Endothelial cell of umbilical vein (primary cell): ENCODE measurements around the gene SLAMF1. TPM values are rescaled to one million over a fixed set of nuclear protein-coding genes. Genes with fewer than 3 reads are reported as not detected.

ENCODE experiments used
- BruUV-seq: library from RNA; stranded (reverse); fragments of 400-500 nt; replicated peaks from 2 replicates; lab custom pipeline; 2021; lab: Mats Ljungman, UMichigan
- CTCF ChIA-PET: fragments of 300-600, 350-600 bp; sonication (Branson Sonifier 250); formaldehyde crosslinking; loops from one replicate; lab custom pipeline; 2021; ENCODE audit warnings: antibody characterized with exemption, inconsistent platforms; lab: Charles Lee
- POLR2A ChIA-PET: fragments of 300-600, 350-600 bp; sonication (Branson Sonifier 250); formaldehyde crosslinking; loops from one replicate; lab custom pipeline; 2021; ENCODE audit warnings: antibody characterized with exemption, inconsistent platforms; lab: Charles Lee
- DNase-seq: peaks from one replicate; pipeline ENCODE4 v3.0.0-alpha.2; 2011; ENCODE audit warnings: low read depth, low spot score
- FAIRE-seq: peaks from 2 replicates; lab custom pipeline; 2011; peaks lifted over from hg19 to GRCh38; lab: Jason Lieb, UNC
- H2AFZ ChIP-seq: 2 replicates; pipeline ENCODE4 v1.6.0; 2012; ENCODE audit warnings: low read depth, low read length, control low read depth, inconsistent platforms
- H3K27ac ChIP-seq: 2 replicates; pipeline ENCODE4 v1.5.1; 2011; ENCODE audit warnings: low read depth, mild to moderate bottlenecking, control low read depth, low read length, moderate library complexity; ENCODE audit not compliant: insufficient read depth
- H3K27me3 ChIP-seq, 2 experiments: 2 replicates each; pipeline versions ENCODE4 v1.6.0 to v1.6.1; 2011; ENCODE audit warnings: low read length in 2 of 2, mixed read lengths in 1 of 2; ENCODE audit not compliant: control insufficient read depth in 2 of 2, insufficient read depth in 2 of 2
- H3K36me3 ChIP-seq, 2 experiments: 2 replicates in 1 of 2; 3 replicates in 1 of 2; pipeline ENCODE4 v1.5.1; 2011; ENCODE audit warnings: low read length in 2 of 2, mild to moderate bottlenecking in 1 of 2, moderate library complexity in 1 of 2; ENCODE audit not compliant: control insufficient read depth in 2 of 2, insufficient read depth in 2 of 2; ENCODE audit errors: extremely low read depth in 1 of 2
- H3K4me1 ChIP-seq: 3 replicates; pipeline ENCODE4 v1.5.1; 2011; ENCODE audit warnings: mild to moderate bottlenecking, low read length; ENCODE audit not compliant: control insufficient read depth, insufficient read depth; ENCODE audit errors: extremely low read depth
- H3K4me2 ChIP-seq: 2 replicates; pipeline ENCODE4 v1.6.1; 2011; ENCODE audit warnings: low read length, control low read depth, mixed read lengths; ENCODE audit not compliant: insufficient read depth
- H3K4me3 ChIP-seq, 3 experiments: fragments of 200-600 bp in 1 of 3; sonication (generic), shearing (Covaris generic) in 1 of 3; replicated peaks in 1 of 3; 2 replicates each; pipeline ENCODE4 v1.5.1; 2011 to 2016; ENCODE audit warnings: control low read depth in 3 of 3, low read length in 3 of 3, mild to moderate bottlenecking in 2 of 3, inconsistent platforms in 1 of 3, low read depth in 1 of 3, moderate library complexity in 1 of 3; ENCODE audit not compliant: insufficient read depth in 1 of 3
- H3K79me2 ChIP-seq: 2 replicates; pipeline ENCODE4 v1.6.0; 2012; ENCODE audit warnings: low read length, inconsistent platforms; ENCODE audit not compliant: control insufficient read depth, insufficient read depth
- H3K9ac ChIP-seq: replicated peaks from 2 replicates; pipeline ENCODE3; 2011; ENCODE audit warnings: low read length, control low read depth; ENCODE audit not compliant: insufficient read depth; ENCODE audit errors: extremely low read depth
- H3K9me1 ChIP-seq: replicated peaks from 3 replicates; pipeline ENCODE4 v1.6.0; 2011; ENCODE audit warnings: mild to moderate bottlenecking, low read length; ENCODE audit not compliant: control insufficient read depth, insufficient read depth; ENCODE audit errors: extremely low read depth
- H3K9me3 ChIP-seq: replicated peaks from 2 replicates; pipeline ENCODE4 v1.5.1; 2012; ENCODE audit warnings: low read length, inconsistent platforms; ENCODE audit not compliant: control insufficient read depth, insufficient read depth
- H4K20me1 ChIP-seq: replicated peaks from 2 replicates; pipeline ENCODE3; 2011; ENCODE audit warnings: mild to moderate bottlenecking, low read length; ENCODE audit not compliant: control insufficient read depth, insufficient read depth; ENCODE audit errors: extremely low read depth
- EZH2 ChIP-seq: IDR thresholded peaks from 2 replicates; pipeline ENCODE4 v1.6.1; 2012; ENCODE audit warnings: borderline replicate concordance, low read depth, mild to moderate bottlenecking, moderate library complexity, low read length, inconsistent platforms; ENCODE audit not compliant: severe bottlenecking
- FOS ChIP-seq: IDR thresholded peaks from 2 replicates; pipeline ENCODE4 v1.6.1; 2011; ENCODE audit warnings: mild to moderate bottlenecking, low read length, moderate library complexity, borderline replicate concordance; ENCODE audit not compliant: insufficient read depth
- GATA2 ChIP-seq: IDR thresholded peaks from 2 replicates; pipeline ENCODE4 v1.7.0; 2011; ENCODE audit warnings: low read depth, mild to moderate bottlenecking, moderate library complexity, mixed read lengths, low read length; ENCODE audit not compliant: insufficient read length, insufficient read depth
- JUN ChIP-seq: IDR thresholded peaks from 2 replicates; pipeline ENCODE4 v1.6.1; 2011; ENCODE audit warnings: borderline replicate concordance, low read depth; ENCODE audit not compliant: insufficient read length, insufficient read depth
- MYC ChIP-seq: IDR thresholded peaks from one replicate; pipeline ENCODE4 v1.6.1; 2011; ENCODE audit warnings: mild to moderate bottlenecking, low read depth, low read length
- POLR2A ChIP-seq: IDR thresholded peaks from 2 replicates; pipeline ENCODE4 v1.6.1; 2012; ENCODE audit warnings: low read depth, mild to moderate bottlenecking, control low read depth, low read length
- POLR2AphosphoS5 ChIP-seq: IDR thresholded peaks from 2 replicates; pipeline ENCODE4 v1.6.1; 2012; ENCODE audit warnings: low read depth, mild to moderate bottlenecking, control low read depth, low read length, moderate library complexity; ENCODE audit not compliant: insufficient read depth
- dilution Hi-C: fragments of 300-500 bp; cut with MboI; formaldehyde crosslinking; loops from one replicate; pipeline ENCODE4 v1.15.0; 2019; ENCODE audit warnings: low sequenced_read_pairs; ENCODE audit not compliant: extremely low pct_ligation_motif_present
- intact Hi-C: fragments of 100-400 bp; cut with micrococcal nuclease; formaldehyde crosslinking; loops from one replicate; pipeline ENCODE4 v1.10.0; 2022
- polyA plus RNA-seq, 4 experiments: library from polyadenylated mRNA; depleted of rRNA in 3 of 4; stranded (reverse) in 3 of 4; unstranded in 1 of 4; fragments of >200 nt; gene quantifications; 2 replicates each; pipeline versions ENCODE4 v1.2.1 to v1.2.3, GENCODE V29; 2011 to 2012; ENCODE audit warnings: missing spikeins in 1 of 4
- total RNA-seq: library from RNA; stranded (reverse); gene quantifications from 2 replicates; pipeline ENCODE4 v1.2.3, GENCODE V29; 2021
- TF ChIP-seq, protein P1 (sequence below), 2 donors: IDR thresholded peaks; 1 replicate in 1 of 2; 2 replicates in 1 of 2; pipeline ENCODE4 v1.5.1; 2011; ENCODE audit warnings: low read length in 2 of 2, mild to moderate bottlenecking in 2 of 2, moderate library complexity in 2 of 2, control low read depth in 1 of 2, inconsistent platforms in 1 of 2, low read depth in 1 of 2; ENCODE audit not compliant: insufficient read depth in 1 of 2; ENCODE audit errors: extremely low read depth in 1 of 2
- TF ChIP-seq, protein P2 (sequence below): IDR thresholded peaks from 2 replicates; pipeline ENCODE4 v1.6.1; 2011; ENCODE audit not compliant: insufficient read depth, insufficient read length

SLAMF1 gene
- total and polyA plus RNA-seq, 2 donors (not counting 3 experiments of a cell fraction or from before 2014, with no cell fraction given), result not detected

DNA sequence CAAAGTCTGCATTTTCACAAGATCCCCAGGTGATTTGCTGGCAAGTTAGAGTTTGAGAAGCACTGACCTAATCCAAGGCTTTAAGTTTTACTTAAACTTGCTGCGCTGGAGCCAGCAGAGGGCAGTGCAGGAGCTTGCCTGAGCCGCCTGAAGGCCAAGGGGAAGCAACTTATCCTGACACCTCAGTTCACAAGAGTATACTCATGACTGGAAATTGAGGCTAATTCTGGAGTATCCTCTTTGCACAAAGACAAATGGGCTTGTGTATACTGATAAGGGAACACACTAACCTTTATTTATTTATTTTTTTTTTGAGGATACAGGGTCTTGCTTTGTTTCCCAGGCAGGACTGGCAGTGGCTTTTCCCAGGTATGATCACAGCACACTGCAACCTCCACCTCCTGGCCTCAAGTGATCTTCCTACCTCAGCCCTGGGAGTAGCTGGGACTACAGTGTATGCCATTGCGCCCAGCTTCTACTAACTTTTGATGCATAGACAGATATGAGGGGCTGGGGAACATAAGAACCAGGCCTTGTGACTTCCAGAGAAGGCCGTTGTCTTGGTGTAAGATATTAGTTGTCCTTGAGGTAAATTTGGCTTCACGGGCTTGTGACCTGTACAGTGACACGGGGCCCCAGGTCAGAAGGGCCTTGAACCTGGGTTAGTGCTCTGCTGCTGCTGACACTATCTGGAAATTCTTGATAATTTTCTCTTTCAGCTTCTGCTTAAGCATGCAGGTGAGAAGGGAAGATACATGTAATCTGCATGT is 29.0 kb upstream of the SLAMF1 start:
- H3K4me1 ChIP-seq, result no peaks in the 10 kb centered on the region
- intact Hi-C loops, result loop anchor here (2.0 kb wide), 1 partner anchor 155 kb away; no protein-coding TSS in a partner anchor
- no peak overlapping the region for H3K4me2 ChIP-seq
- peak; percentile 53 for DNase-seq
- FAIRE-seq, result peak; percentile 85
- H3K9ac ChIP-seq, result no peak overlapping the region
- H3K27me3 ChIP-seq, result peaks cover 0 to 3% of the 10 kb centered on the region in 2 experiments
- no peaks in the 10 kb centered on the region for H3K79me2 ChIP-seq
- H4K20me1 ChIP-seq, result no peaks in the 10 kb centered on the region
- POLR2A ChIA-PET, result no interaction called here
- dilution Hi-C loops, result no loop called here
- no peak overlapping the region for H2AFZ ChIP-seq
- CTCF ChIA-PET, result interaction anchor here (0.6 to 2.7 kb wide), 16 partner anchors 8 to 315 kb away, joined by 3 to 17 read pairs (median 6); no protein-coding TSS in a partner anchor
- no peak overlapping the region for H3K4me3 ChIP-seq
- TF ChIP-seq, protein P1, sequence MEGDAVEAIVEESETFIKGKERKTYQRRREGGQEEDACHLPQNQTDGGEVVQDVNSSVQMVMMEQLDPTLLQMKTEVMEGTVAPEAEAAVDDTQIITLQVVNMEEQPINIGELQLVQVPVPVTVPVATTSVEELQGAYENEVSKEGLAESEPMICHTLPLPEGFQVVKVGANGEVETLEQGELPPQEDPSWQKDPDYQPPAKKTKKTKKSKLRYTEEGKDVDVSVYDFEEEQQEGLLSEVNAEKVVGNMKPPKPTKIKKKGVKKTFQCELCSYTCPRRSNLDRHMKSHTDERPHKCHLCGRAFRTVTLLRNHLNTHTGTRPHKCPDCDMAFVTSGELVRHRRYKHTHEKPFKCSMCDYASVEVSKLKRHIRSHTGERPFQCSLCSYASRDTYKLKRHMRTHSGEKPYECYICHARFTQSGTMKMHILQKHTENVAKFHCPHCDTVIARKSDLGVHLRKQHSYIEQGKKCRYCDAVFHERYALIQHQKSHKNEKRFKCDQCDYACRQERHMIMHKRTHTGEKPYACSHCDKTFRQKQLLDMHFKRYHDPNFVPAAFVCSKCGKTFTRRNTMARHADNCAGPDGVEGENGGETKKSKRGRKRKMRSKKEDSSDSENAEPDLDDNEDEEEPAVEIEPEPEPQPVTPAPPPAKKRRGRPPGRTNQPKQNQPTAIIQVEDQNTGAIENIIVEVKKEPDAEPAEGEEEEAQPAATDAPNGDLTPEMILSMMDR (IDR thresholded peaks at IDR 0.05; ENCODE audit: extremely low read depth in 1 of 2, insufficient read depth in 1 of 2, low read depth in 1 of 2, low read length in 2 of 2), result peak; percentile 69 to 80
- TF ChIP-seq GATA2, result no peak
- H3K9me1 ChIP-seq, result no peaks in the 10 kb centered on the region
- no peak overlapping the region for H3K27ac ChIP-seq
- H3K36me3 ChIP-seq, result no peaks in the 10 kb centered on the region
- H3K9me3 ChIP-seq, result no peaks in the 10 kb centered on the region
- no TSS peak for BruUV-seq

DNA sequence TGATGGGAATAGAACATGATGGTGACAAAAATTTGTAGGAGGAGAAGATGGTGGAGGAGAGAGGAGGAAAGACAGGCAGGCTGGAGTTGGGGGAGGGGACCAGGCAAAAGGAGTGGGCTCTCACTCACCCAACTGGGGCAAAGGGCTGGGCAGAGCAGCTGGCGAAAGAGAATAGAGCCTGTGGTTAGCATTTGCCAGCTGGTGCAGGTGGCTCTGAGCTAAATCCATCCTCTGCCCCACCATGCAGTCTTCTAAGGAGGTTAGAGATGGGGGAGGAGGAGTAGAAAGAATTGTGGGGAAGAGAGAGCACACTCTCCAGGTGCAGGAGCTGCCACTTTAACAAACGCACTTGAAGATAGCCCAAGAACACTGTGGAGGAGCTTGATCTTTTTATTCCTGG is 27.6 kb upstream of the SLAMF1 start:
- CTCF ChIA-PET, result interaction anchor here (1.1 to 2.7 kb wide), 3 partner anchors 9 to 278 kb away, joined by 4 to 17 read pairs (median 12); no protein-coding TSS in a partner anchor
- no peak overlapping the region for H2AFZ ChIP-seq
- no peaks in the 10 kb centered on the region for H3K9me3 ChIP-seq
- intact Hi-C loops, result loop anchor here (2.0 kb wide), 1 partner anchor 156 kb away; no protein-coding TSS in a partner anchor
- no peak overlapping the region for H3K4me3 ChIP-seq
- FAIRE-seq, result no peak
- dilution Hi-C loops, result no loop called here
- no peak overlapping the region for H3K27ac ChIP-seq
- BruUV-seq, result no TSS peak
- no peak overlapping the region for H3K4me2 ChIP-seq
- no peak overlapping the region for H3K9ac ChIP-seq
- no peaks in the 10 kb centered on the region for H3K79me2 ChIP-seq
- peaks cover 0 to 3% of the 10 kb centered on the region in 2 experiments for H3K27me3 ChIP-seq
- no peak for DNase-seq
- H4K20me1 ChIP-seq, result no peaks in the 10 kb centered on the region
- no peaks in the 10 kb centered on the region for H3K36me3 ChIP-seq
- no peaks in the 10 kb centered on the region for H3K9me1 ChIP-seq
- no peak for TF ChIP-seq FOS
- no peak for TF ChIP-seq POLR2A
- TF ChIP-seq MYC, result no peak
- TF ChIP-seq, protein P2, sequence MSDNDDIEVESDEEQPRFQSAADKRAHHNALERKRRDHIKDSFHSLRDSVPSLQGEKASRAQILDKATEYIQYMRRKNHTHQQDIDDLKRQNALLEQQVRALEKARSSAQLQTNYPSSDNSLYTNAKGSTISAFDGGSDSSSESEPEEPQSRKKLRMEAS, result no peak
- TF ChIP-seq, protein P1 (IDR thresholded peaks at IDR 0.05; ENCODE audit: extremely low read depth in 1 of 2, insufficient read depth in 1 of 2, low read depth in 1 of 2, low read length in 2 of 2), result no peak
- no peak for TF ChIP-seq EZH2
- no peak for TF ChIP-seq POLR2AphosphoS5
- TF ChIP-seq GATA2, result no peak
- TF ChIP-seq JUN, result no peak
- POLR2A ChIA-PET, result no interaction called here
- no peaks in the 10 kb centered on the region for H3K4me1 ChIP-seq
